Measurements from ENCODE around the gene RAB22A.

- TF ChIP-seq CTCF (IDR thresholded peaks at IDR 0.05; ENCODE audit: borderline replicate concordance, extremely low read depth, low read length, poor library complexity, severe bottlenecking) (no peak), EZH2 (IDR thresholded peaks at IDR 0.05; ENCODE audit: borderline replicate concordance, low read depth, low read length, severe bottlenecking) (no peak)
Measured at GRCh38 chr20:58390659-58391035, 81.1 kb downstream of the RAB22A start.

Measured in DND-41 (cell line).